Activated T-helper 1 cell treated with Interleukin-2 at 50 U/mL for 16 hours (primary cell): ENCODE measurements around the gene MAP3K13.
"Not testable (repeated sequence)": the region's sequence is repeated elsewhere in the genome, so short reads cannot be mapped to it uniquely, and the experiment has no call there.

Experiments
- DNase-seq: peaks from one replicate; pipeline ENCODE4 v3.0.0-alpha.2; 2020; ENCODE audit warnings: low read depth

The MAP3K13 gene

GRCh38 chr3:185399737-185400667 lies 37.1 kb downstream of the MAP3K13 start:
- no peak for DNase-seq

GRCh38 chr3:185400866-185401265 lies 37.9 kb downstream of the MAP3K13 start:
- DNase-seq: no peak

GRCh38 chr3:185401319-185401955 lies 38.5 kb downstream of the MAP3K13 start:
- DNase-seq: no peak

GRCh38 chr3:185402561-185402960 lies 39.6 kb downstream of the MAP3K13 start:
- DNase-seq: no peak

DNA sequence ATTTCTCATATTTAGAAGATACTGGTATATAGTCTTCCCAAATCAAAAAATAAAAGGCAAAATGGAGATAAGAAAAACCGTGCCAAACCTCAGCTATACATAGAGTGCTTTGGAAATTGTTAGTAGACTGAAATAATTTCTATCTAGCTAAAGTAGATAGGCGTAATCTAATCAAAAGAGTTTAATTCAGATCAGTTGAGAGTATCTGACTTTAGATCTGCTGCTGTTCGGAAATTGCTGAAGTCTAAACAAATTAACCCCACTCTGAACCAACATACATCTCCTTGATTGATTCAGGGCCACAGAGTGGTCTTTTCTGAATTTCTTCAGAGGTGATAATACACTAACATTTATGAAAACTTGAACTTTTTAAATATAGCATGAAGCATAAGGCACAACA lies 40.1 kb downstream of the MAP3K13 start:
- DNase-seq: no peak

GRCh38 chr3:185405243-185405642 lies 42.3 kb downstream of the MAP3K13 start:
- DNase-seq: no peak

- no peak for DNase-seq
These were observed 42.7 kb downstream of the MAP3K13 start for GRCh38 chr3:185405664-185406063.

DNA sequence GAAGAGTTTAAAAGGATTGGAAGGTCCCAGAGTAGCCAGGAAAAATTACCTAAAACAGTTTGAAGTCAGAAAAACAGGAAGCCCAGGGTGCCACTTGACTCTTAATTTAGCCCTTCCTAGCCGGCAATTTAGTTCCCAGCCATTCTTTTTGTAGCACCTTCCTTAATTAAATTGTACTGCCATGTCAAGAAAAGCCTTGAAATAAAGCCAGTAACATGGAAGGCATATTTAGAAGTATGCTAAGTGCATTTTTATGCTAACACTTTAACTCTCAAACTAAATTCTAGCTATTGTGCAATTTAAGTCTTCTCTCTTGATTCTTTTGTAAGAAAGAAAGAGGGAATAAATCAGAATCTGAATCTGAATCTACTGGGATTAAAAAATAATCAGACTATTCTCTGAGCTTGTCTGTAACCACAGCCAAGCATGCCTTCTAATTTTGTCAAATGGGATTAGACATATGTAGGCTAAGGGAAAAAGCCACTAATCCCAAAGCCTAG lies 43.2 kb downstream of the MAP3K13 start:
- DNase-seq: no peak

GRCh38 chr3:185409957-185410356 lies 47.0 kb downstream of the MAP3K13 start:
- DNase-seq: no peak

GRCh38 chr3:185411133-185411532 lies 48.2 kb downstream of the MAP3K13 start:
- DNase-seq: no peak

DNA sequence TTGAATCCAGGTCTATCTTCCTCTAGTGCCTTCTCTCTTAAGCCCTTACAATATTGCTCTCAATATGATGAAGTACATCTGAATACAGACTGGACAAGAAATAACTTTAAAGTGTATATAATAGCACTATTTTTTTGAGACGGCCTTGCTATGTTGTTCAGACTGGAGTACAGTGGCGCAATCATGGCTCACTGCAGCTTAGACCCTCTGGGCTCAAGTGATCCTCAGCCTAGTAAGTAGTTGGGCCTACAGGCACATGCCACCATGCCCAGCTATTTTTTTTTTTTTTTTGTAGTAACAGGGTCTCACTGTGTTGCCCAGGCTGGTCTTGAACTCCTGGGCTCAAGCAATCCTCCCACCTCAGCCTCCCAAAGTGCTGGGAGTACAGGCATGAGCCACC lies 53.6 kb downstream of the MAP3K13 start:
- no peak for DNase-seq

GRCh38 chr3:185418561-185418977 lies 55.6 kb downstream of the MAP3K13 start:
- not testable (repeated sequence) for DNase-seq

GRCh38 chr3:185420762-185421161 lies 57.8 kb downstream of the MAP3K13 start:
- no peak for DNase-seq

GRCh38 chr3:185421577-185422232 lies 58.8 kb downstream of the MAP3K13 start:
- no peak for DNase-seq

DNA sequence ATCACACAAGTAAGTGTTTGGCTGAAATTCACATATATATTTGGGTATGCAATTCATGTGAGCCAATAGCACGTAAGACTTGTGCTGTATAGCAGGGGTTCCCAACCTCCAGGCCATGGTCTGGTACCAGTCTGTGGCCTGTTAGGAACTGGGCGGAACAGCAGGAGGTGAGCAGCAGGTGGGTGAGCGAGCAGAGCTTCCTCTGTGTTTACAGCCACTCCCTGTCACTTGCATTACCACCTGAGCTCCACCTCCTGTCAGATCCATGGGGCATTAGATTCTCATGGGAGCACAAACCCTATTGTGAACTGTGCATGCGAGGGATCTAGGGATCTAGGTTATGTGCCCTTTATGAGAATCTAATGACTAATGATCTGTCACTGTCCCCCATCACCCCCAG lies 59.7 kb downstream of the MAP3K13 start:
- DNase-seq: no peak

DNA sequence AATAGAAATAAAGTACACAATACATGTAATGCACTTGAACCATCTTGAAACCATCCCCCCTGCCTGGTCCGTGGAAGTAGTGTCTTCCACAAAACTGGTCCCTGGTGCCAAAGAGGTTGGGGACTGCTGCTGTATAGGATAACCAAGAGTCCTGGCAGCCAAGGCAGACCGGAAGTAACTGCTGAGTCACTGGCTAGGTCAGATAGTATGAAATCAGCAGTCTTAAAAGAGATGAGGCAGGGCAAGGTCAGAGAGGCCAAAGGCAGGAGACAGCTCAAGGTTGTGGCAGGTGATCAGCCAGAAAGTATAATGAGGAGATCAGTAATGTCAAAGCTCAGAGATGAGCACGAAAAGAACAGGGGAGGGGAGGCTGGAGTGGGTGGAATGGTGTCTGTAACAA lies 60.2 kb downstream of the MAP3K13 start:
- no peak for DNase-seq

- no peak for DNase-seq
These were observed 61.5 kb downstream of the MAP3K13 start for GRCh38 chr3:185424435-185424834.

GRCh38 chr3:185430375-185430774 lies 67.4 kb downstream of the MAP3K13 start:
- DNase-seq: no peak

GRCh38 chr3:185439745-185440466 lies 77.0 kb downstream of the MAP3K13 start:
- DNase-seq: no peak

DNA sequence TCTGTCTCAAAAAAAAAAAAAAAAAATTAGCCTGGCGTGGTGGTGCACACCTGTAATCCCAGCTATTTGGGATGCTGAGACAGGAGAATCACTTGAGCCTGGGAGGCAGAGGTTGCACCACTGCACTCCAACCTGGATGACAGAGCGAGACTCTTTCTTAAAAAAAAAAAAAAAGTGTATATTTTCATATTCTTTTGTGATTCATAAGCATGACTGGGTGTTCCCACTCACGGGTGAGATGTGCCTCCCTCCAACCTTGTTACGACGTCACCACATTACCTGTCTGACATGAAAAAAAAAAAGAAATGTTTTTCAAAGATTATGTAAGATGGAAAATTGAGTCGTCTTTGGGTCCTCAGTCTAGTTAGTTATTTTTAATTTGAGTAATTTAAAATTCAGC lies 79.1 kb downstream of the MAP3K13 start:
- DNase-seq: no peak

DNA sequence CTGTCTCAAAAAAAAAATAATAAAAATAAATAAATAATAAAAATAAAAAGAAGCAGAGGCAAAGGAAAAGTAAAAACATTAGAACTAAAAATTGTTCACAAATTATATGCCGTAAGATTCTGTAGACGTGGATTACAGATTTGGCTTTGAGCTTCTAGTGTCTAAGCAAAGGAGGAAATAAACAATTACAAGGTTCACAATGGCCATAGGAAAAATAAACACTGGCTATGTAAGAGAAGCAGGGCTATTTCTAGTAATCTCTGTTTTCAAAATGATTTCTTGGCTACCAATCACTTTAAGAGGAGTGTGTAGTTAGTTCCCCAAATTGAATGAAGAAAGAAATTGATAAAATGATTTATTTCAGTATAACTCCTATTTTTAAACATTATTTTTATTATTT lies 81.4 kb downstream of the MAP3K13 start:
- DNase-seq: no peak

DNA sequence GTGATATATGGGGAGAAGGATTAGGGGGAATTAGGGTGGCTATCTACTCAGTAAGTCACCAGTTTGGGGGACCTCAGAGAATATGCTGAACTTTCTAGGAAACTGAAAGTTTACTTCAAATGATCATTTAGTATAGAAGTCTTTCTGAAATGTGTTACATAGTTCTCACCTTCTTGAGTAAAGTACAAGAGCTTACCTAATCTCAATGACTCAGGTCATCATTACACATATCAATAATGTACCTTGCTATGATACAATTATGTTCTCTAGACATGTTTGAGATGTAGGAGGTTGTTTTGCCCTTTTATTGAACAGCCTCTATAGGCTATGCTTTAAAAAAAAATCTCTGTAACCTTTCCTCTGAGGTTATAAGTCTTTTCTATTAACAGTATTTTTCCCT lies 85.2 kb downstream of the MAP3K13 start:
- no peak for DNase-seq
